GM19468 (cell line): Measurements from ENCODE around the gene KDM5B.
"Not testable (repeated sequence)": the region's sequence is repeated elsewhere in the genome, so short reads cannot be mapped to it uniquely, and the experiment has no call there.

ENCODE experiments used
- ATAC-seq: cut with Tn5 transposase; IDR thresholded peaks from one replicate; pipeline ENCODE4 v1.9.1; 2021; ENCODE audit warnings: mild to moderate bottlenecking, moderate library complexity, moderate number of reproducible peaks; ENCODE audit not compliant: unreplicated experiment; ENCODE audit errors: extremely low read depth

KDM5B gene

GRCh38 chr1:202807926-202808757 lies at the start of gene KDM5B:
Gene KDM5B, minus strand, starts transcription at chr1:202808421. Its CDS starts 116 bp downstream, at chr1:202808305.
- ATAC-seq, result no peak

- no peak for ATAC-seq
Measured at GRCh38 chr1:202857136-202857610, 49.0 kb upstream of the KDM5B start.

- ATAC-seq, result no peak
Measured at GRCh38 chr1:202856014-202856413, 47.8 kb upstream of the KDM5B start.

GRCh38 chr1:202854787-202855186 lies 46.6 kb upstream of the KDM5B start:
- ATAC-seq, result no peak

GRCh38 chr1:202852163-202852904 lies 44.1 kb upstream of the KDM5B start:
- ATAC-seq, result no peak

GRCh38 chr1:202850593-202851362 lies 42.6 kb upstream of the KDM5B start:
- no peak for ATAC-seq

- ATAC-seq, result no peak
Measured at GRCh38 chr1:202848191-202848542, 39.9 kb upstream of the KDM5B start.

- no peak for ATAC-seq
Measured at GRCh38 chr1:202844935-202845334, 36.7 kb upstream of the KDM5B start.

- no peak for ATAC-seq
Measured at GRCh38 chr1:202844259-202844658, 36.0 kb upstream of the KDM5B start.

GRCh38 chr1:202843081-202843480 lies 34.9 kb upstream of the KDM5B start:
- ATAC-seq, result no peak

- ATAC-seq, result no peak
Measured at GRCh38 chr1:202837746-202838262, 29.6 kb upstream of the KDM5B start.

GRCh38 chr1:202836623-202837403 lies 28.6 kb upstream of the KDM5B start:
- no peak for ATAC-seq

GRCh38 chr1:202835548-202836072 lies 27.4 kb upstream of the KDM5B start:
- no peak for ATAC-seq

- no peak for ATAC-seq
Measured at GRCh38 chr1:202834771-202835547, 26.7 kb upstream of the KDM5B start.

- ATAC-seq, result no peak
Measured at GRCh38 chr1:202831906-202832305, 23.7 kb upstream of the KDM5B start.

GRCh38 chr1:202829223-202829622 lies 21.0 kb upstream of the KDM5B start:
- not testable (repeated sequence) for ATAC-seq

- no peak for ATAC-seq
Measured at GRCh38 chr1:202825748-202826147, 17.5 kb upstream of the KDM5B start.

- ATAC-seq, result no peak
Measured at GRCh38 chr1:202821467-202821866, 13.2 kb upstream of the KDM5B start.

GRCh38 chr1:202818819-202819218 lies 10.6 kb upstream of the KDM5B start:
- ATAC-seq, result no peak
